22Rv1 (cell line): ENCODE measurements around the gene API5.

ENCODE experiments used
- ZFX ChIP-seq: fragments of 450-650 bp; IDR thresholded peaks from 2 replicates; pipeline ENCODE4 v1.6.1; 2017; ENCODE audit warnings: antibody characterized with exemption, borderline replicate concordance
- TF ChIP-seq, protein P1 (sequence below): fragments of 450-650 bp; IDR thresholded peaks from 2 replicates; pipeline ENCODE4 v1.5.1; 2017; ENCODE audit warnings: mild to moderate bottlenecking

GRCh38 chr11:43282607-43283440 lies 29.0 kb upstream of the API5 start:
- TF ChIP-seq, protein P1, sequence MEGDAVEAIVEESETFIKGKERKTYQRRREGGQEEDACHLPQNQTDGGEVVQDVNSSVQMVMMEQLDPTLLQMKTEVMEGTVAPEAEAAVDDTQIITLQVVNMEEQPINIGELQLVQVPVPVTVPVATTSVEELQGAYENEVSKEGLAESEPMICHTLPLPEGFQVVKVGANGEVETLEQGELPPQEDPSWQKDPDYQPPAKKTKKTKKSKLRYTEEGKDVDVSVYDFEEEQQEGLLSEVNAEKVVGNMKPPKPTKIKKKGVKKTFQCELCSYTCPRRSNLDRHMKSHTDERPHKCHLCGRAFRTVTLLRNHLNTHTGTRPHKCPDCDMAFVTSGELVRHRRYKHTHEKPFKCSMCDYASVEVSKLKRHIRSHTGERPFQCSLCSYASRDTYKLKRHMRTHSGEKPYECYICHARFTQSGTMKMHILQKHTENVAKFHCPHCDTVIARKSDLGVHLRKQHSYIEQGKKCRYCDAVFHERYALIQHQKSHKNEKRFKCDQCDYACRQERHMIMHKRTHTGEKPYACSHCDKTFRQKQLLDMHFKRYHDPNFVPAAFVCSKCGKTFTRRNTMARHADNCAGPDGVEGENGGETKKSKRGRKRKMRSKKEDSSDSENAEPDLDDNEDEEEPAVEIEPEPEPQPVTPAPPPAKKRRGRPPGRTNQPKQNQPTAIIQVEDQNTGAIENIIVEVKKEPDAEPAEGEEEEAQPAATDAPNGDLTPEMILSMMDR = peak; percentile 93
- TF ChIP-seq ZFX = no peak
